ENCODE results near the gene RPL38.

Gene RPL38

DNA sequence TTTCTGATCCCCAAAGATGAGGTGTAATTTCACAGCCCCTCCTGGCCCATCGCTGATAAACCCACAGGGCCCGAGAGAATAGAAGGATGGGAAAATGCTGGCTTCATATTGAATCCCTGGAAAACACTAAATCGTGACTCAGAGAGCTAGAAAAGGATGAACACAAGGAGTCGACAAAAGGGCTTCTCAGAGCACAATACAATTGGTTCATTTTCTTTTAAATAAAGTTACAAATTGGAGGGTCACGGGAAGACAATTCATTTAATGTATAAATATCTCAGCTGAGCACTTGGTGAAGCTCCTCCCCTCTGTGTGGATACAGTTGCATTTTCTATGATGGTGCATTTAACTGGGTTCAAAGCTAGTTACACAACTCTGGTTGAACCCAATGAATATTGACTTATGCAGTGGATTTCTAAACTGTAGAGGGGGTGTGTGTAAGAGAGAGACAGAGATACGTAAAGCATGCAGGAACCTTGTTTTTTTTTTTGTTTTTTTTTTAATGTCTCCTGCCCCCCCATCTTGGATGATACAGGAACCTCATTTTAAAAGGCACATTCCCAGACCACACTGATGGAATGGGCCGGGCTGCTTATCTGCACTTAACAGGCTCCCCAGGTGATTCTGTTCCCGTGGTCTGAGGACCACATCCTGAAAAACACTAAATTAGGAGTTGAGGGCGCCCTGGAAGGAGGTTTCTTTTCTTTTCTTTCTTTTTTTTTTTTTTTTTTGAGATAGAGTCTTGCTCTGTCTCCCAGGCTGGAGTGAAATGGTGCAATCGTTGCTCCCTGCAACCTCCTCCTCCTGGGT lies 24.0 kb downstream of the RPL38 start:
- no peak for DNase-seq (ENCODE audit: low read depth)

GRCh38 chr17:74228306-74228978 lies 25.0 kb downstream of the RPL38 start:
- DNase-seq (ENCODE audit: low read depth), result no peak

DNA sequence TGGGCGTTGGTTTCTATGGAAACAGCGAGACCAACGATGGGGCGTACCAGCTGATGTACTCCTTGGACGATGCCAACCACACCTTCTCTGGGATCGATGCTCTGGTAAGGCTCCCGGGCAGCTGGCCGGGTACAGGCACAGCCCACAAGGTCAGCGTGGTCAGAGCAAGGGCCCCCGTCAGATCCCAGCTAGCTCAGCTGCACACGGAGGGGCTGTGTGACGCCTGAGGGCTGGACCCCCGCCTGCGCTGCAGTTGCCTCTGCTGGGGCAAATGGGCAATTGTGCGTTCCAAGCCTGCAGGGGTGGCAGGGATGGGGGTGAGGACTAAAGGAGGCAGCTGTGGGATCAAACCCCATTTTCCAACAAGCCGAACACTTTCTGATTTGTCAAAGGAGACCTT lies 27.4 kb downstream of the RPL38 start:
- DNase-seq (ENCODE audit: low read depth), result no peak

- DNase-seq (ENCODE audit: low read depth), result no peak
Measured at GRCh38 chr17:74231928-74232907, 28.7 kb downstream of the RPL38 start.

DNA sequence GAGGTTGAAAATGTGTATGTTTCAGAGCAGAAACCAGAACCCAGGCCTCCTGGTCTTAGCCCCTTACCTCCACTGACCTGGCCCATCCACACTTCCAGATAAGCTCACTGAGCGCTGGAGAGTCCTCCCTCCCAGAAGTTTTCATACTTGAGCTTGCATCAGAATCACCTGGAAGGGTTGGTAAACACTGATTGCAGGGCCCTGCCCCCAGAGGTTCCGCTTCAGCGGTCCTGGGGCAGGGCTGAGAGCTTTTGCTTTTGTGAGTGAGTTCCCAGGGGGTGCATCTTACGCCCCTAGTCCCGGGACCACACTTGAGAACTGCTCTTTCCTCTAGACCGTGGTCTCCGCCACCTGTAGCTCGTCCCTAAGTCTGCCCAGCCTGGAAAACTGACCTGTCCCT lies 30.5 kb downstream of the RPL38 start:
- no peak for DNase-seq (ENCODE audit: low read depth)

DNA sequence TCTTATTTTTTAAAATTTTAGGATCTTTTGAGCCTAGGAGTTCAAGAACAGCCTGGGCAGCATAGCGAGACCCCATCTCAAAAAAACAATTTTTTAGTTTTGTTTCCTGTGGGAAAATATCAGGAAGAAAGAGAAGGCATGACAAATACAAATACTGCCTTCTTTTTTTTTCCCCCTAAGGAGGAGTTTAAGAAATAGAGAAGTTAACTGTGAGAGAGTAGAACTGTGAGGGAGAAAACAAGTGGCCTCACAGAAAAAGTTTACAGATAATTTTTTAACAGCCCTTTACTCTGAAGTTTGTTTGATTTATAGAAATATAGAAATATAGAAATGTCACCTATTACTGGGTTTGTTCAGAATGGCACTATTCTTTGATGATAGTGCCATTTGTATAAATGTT lies 31.0 kb downstream of the RPL38 start:
- DNase-seq (ENCODE audit: low read depth), result no peak

DNA sequence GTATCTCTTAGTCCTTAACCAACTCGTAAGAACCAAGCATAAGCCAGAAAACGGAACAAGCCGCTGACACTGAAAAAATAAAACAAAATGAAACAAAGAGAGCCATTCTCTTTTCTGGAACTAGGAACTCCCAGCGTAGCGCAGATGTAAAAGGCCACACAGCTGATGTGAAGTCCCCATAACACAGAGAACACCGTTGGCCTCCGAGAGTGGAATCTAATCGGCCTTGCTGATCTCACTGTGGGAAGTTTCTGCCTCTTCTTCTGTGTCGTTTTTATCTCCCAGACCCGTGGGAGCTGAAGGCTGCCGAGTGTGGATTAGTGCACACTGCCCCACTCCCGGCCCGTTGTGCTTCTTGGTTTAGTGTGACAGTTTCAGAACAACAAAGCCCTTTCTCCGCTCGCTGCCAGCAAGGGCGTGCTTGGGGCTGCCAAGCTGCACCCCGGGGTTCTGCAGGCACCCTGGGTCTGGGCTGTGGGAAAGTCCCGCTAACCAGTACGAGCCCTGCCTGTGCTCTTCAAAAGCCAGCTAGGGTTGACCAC lies 31.6 kb downstream of the RPL38 start:
- no peak for DNase-seq (ENCODE audit: low read depth)

GRCh38 chr17:74235911-74236371 lies 32.5 kb downstream of the RPL38 start:
- DNase-seq (ENCODE audit: low read depth), result no peak

- no peak for DNase-seq (ENCODE audit: low read depth)
Measured at GRCh38 chr17:74237321-74237720, 33.8 kb downstream of the RPL38 start.

DNA sequence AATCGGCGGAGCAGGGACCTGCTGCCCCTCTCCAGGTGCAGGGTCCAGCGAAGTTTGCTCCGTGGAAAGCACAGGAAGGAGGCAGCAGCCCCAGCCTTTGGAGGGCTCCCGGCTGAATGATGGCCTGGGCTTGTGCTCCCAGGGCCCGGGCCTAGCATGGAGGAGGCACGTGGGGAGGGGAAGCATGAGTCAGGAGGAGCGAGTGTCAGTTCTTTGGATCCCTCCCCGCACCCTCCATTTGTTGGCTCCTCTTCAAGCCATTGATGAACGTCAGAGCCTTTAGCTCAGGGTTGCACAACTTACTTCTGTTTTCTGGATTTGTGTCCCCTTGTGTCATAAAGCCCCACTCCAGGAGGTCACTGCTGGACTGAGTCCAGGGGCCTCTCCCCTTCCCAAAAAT lies 35.7 kb downstream of the RPL38 start:
- no peak for DNase-seq (ENCODE audit: low read depth)

DNA sequence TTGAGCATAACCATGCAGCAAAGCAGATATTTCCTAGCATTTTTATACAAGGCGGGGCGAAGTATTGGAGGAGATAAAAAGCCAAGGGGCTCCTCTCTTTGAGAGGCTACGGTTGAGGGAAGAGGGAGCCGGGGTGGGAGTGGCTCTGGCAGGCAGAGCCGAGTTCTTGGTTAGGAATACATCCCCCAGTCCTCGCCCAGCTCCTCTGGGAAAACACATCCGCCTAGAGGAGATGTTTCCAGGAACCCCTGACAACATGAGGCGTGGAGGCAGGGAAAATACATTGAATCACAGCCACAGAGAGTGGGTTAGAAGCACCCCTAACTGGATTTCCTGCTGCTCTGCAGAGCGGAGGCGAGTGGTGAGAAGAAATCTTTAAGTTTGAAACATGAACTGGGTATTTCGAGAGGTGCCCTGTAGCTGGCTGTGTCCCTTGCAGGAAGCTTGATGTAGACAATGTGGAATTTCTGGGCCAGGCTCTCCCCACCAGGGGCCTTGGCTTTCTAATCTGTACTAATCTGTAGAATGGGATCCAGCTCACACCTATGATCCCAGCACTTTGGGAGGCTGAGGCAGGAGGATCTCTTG lies 37.2 kb downstream of the RPL38 start:
- DNase-seq (ENCODE audit: low read depth), result no peak

- no peak for DNase-seq (ENCODE audit: low read depth)
Measured at GRCh38 chr17:74241431-74241830, 38.0 kb downstream of the RPL38 start.

GRCh38 chr17:74241847-74242246 lies 38.4 kb downstream of the RPL38 start:
- DNase-seq (ENCODE audit: low read depth), result no peak

DNA sequence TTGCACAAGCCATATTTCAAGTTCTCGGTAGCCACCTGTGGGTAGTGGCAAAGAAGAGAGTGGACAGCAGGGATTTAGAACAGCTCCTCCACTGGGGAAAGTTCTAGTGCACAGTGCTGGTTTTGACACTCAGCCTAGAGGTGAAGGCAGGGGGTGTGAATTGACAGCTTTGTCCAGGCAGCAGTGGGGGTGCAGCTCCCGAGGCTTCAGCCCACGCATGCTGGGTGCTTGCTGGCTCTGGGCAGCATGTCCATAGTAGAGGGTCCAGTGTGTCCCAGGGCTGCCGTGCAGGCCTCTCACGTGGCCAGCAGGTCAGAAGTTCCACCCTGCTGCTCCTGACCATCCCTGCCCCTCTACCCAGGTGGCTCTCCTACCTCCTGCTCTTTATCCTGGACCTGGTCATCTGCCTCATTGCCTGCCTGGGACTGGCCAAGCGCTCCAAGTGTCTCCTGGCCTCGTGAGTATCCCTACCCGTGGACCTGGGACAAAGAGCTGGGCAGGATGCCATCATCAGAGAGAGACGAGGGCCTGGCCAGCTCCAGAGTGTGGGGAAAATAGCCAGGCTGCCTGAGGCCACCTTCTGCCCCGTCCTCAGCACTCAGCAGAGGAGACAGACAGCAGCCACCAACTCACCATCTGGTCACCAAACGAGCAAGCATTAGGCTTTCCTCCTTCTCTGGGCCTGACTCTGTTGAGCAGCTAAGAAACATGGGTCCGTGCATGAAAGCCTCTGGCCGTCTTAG lies 39.7 kb downstream of the RPL38 start:
- DNase-seq (ENCODE audit: low read depth), result no peak

DNA sequence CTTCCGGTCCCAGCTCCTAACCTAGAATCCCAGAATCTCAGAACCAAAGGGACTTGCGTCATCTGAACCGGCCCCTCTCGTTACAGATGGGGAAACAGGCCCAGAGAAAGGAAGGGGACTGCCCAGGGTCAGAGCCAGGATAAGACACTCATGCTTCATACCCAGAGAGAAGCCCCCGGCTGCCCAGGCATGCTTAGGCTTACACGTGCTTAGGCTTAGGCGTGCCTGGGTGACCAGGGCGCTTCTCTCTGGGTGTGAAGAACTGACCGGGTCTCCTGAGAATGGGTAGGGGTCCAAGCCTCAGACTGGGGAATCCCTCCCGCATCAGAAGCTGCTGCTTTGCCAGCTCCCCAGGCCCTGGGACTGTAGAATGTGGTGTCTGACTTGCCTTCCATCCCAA lies 40.6 kb downstream of the RPL38 start:
- no peak for DNase-seq (ENCODE audit: low read depth)

DNA sequence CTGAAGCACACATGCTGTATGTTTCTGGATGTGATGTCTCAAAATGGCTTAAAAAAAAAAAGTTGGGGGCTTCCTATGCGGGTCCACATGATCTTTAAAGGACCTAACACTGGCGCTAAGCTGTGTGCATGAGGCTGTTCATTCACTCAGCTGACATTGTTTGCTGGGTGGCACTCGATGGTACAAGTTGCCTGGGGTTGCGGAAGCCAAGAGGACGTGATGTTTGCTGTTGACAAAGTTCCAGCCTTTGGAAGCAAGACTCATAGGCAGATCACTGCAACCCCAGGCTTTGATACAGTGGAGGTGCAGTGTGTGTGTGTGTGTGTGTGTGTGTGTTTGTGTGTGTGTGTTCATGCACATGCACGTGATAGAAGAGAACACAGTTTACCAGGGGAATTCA lies 41.1 kb downstream of the RPL38 start:
- DNase-seq (ENCODE audit: low read depth), result no peak

GRCh38 chr17:74245145-74245831 lies 41.8 kb downstream of the RPL38 start:
- no peak for DNase-seq (ENCODE audit: low read depth)

- no peak for DNase-seq (ENCODE audit: low read depth)
Measured at GRCh38 chr17:74245871-74246270, 42.4 kb downstream of the RPL38 start.

GRCh38 chr17:74249590-74250270 lies 46.3 kb downstream of the RPL38 start:
- DNase-seq (ENCODE audit: low read depth), result no peak

Data from T-helper 22 cell (primary cell).